IMR-90 (cell line): ENCODE measurements around the gene SPAG16. TPM values are rescaled to one million over a fixed set of nuclear protein-coding genes. Genes with fewer than 3 reads are reported as not detected.

Source experiments
- ATAC-seq: fragments of 200-7000 bp; cut with Tn5 transposase; 2 replicates; pipeline ENCODE4 v1.9.1; 2020; ENCODE audit warnings: low read depth, mild to moderate bottlenecking, moderate library complexity
- BruUV-seq: library from RNA; stranded (reverse); fragments of 400-500 nt; replicated peaks from 2 replicates; lab custom pipeline; 2021; lab: Mats Ljungman, UMichigan
- CTCF ChIA-PET: fragments of 300-600 bp; formaldehyde crosslinking; extraction: SDS; loops from one replicate; lab custom pipeline; 2021; ENCODE audit warnings: antibody characterized with exemption; lab: Yijun Ruan, JAX
- POLR2A ChIA-PET: fragments of 300-600 bp; sonication (Branson Sonifier 250); formaldehyde crosslinking; loops from one replicate; lab custom pipeline; 2022; ENCODE audit warnings: antibody characterized with exemption; ENCODE audit not compliant: unreplicated experiment; lab: Charles Lee
- DNase-seq: peaks from one replicate; pipeline ENCODE4 v3.0.0; 2013
- H2AFZ ChIP-seq: replicated peaks from 2 replicates; pipeline ENCODE3; 2013; ENCODE audit warnings: low read length, mild to moderate bottlenecking; ENCODE audit not compliant: poor library complexity
- H2AK5ac ChIP-seq: 2 replicates; pipeline ENCODE4 v1.6.1; 2013; ENCODE audit warnings: low read depth, low read length, inconsistent platforms
- H2AK9ac ChIP-seq: replicated peaks from 2 replicates; pipeline ENCODE3; 2013; ENCODE audit warnings: mild to moderate bottlenecking, low read depth, low read length, moderate library complexity; ENCODE audit not compliant: poor library complexity
- H2BK120ac ChIP-seq: 2 replicates; pipeline ENCODE4 v1.6.1; 2013; ENCODE audit warnings: low read depth, low read length, inconsistent platforms
- H2BK15ac ChIP-seq: 3 replicates; pipeline ENCODE4 v1.6.1; 2013; ENCODE audit warnings: low read depth, low read length, inconsistent platforms
- H2BK20ac ChIP-seq: 2 replicates; pipeline ENCODE4 v1.6.1; 2013; ENCODE audit warnings: low read depth, mild to moderate bottlenecking, inconsistent platforms, low read length, moderate library complexity
- H2BK5ac ChIP-seq: 2 replicates; pipeline ENCODE4 v1.6.1; 2013; ENCODE audit warnings: mild to moderate bottlenecking, low read depth, low read length, inconsistent platforms; ENCODE audit not compliant: poor library complexity, severe bottlenecking
- H3K14ac ChIP-seq: replicated peaks from 2 replicates; pipeline ENCODE4 v1.6.1; 2013; ENCODE audit warnings: low read depth, low read length, inconsistent platforms
- H3K18ac ChIP-seq: 2 replicates; pipeline ENCODE4 v1.6.1; 2013; ENCODE audit warnings: low read depth, low read length, control low read depth
- H3K23ac ChIP-seq: 2 replicates; pipeline ENCODE4 v1.6.1; 2013; ENCODE audit warnings: low read depth, low read length, inconsistent platforms
- H3K27ac ChIP-seq: 2 replicates; pipeline ENCODE4 v1.5.1; 2013; ENCODE audit warnings: mild to moderate bottlenecking, control low read depth, low read length; ENCODE audit not compliant: insufficient read depth
- H3K27me3 ChIP-seq: 2 replicates; pipeline ENCODE4 v1.6.1; 2013; ENCODE audit warnings: low read length; ENCODE audit not compliant: control insufficient read depth, insufficient read depth
- H3K36me3 ChIP-seq: 2 replicates; pipeline ENCODE4 v1.6.1; 2013; ENCODE audit warnings: low read length, mixed read lengths; ENCODE audit not compliant: control insufficient read depth, insufficient read depth
- H3K4ac ChIP-seq: 2 replicates; pipeline ENCODE4 v1.6.1; 2013; ENCODE audit warnings: low read depth, low read length, inconsistent platforms
- H3K4me1 ChIP-seq: 2 replicates; pipeline ENCODE4 v1.6.1; 2013; ENCODE audit warnings: low read length, mixed read lengths; ENCODE audit not compliant: control insufficient read depth, insufficient read depth
- H3K4me2 ChIP-seq: 2 replicates; pipeline ENCODE4 v1.6.1; 2013; ENCODE audit warnings: low read depth, mild to moderate bottlenecking, control low read depth, low read length, moderate library complexity
- H3K4me3 ChIP-seq: 2 replicates; pipeline ENCODE4 v1.5.1; 2013; ENCODE audit warnings: low read depth, mild to moderate bottlenecking, control low read depth, low read length, moderate library complexity; ENCODE audit not compliant: insufficient read depth
- H3K56ac ChIP-seq: 2 replicates; pipeline ENCODE4 v1.6.1; 2013; ENCODE audit warnings: low read length, inconsistent platforms; ENCODE audit not compliant: insufficient read depth; ENCODE audit errors: extremely low read depth
- H3K79me1 ChIP-seq, 2 experiments: 2 replicates each; pipeline ENCODE4 v1.6.1; 2013; ENCODE audit warnings: low read length in 2 of 2, inconsistent platforms in 1 of 2, low read depth in 1 of 2
- H3K9ac ChIP-seq: 2 replicates; pipeline ENCODE4 v1.6.1; 2013; ENCODE audit warnings: low read depth, low read length, control low read depth
- H3K9me1 ChIP-seq: 2 replicates; pipeline ENCODE4 v1.6.1; 2013; ENCODE audit warnings: low read length, inconsistent platforms; ENCODE audit not compliant: insufficient read depth
- H3K9me3 ChIP-seq: 2 replicates; pipeline ENCODE4 v1.6.1; 2013; ENCODE audit warnings: low read length; ENCODE audit not compliant: control insufficient read depth, insufficient read depth
- H4K20me1 ChIP-seq: 2 replicates; pipeline ENCODE4 v1.6.1; 2013; ENCODE audit warnings: low read length, inconsistent platforms; ENCODE audit not compliant: insufficient read depth
- H4K5ac ChIP-seq: 2 replicates; pipeline ENCODE4 v1.6.1; 2013; ENCODE audit warnings: mild to moderate bottlenecking, low read depth, low read length, control low read depth
- H4K8ac ChIP-seq, 2 experiments: 2 replicates each; pipeline ENCODE4 v1.6.1; 2013; ENCODE audit warnings: low read depth in 2 of 2, low read length in 2 of 2, control low read depth in 1 of 2, inconsistent platforms in 1 of 2
- H4K91ac ChIP-seq: 2 replicates; pipeline ENCODE4 v1.6.1; 2013; ENCODE audit warnings: low read depth, low read length, inconsistent platforms; ENCODE audit not compliant: insufficient read depth
- CHD1 ChIP-seq: IDR thresholded peaks from 2 replicates; pipeline ENCODE4 v1.6.1; 2012; ENCODE audit warnings: low read depth, low read length, improper control_type of control experiment
- MXI1 ChIP-seq: IDR thresholded peaks from 2 replicates; pipeline ENCODE4 v1.6.1; 2012; ENCODE audit warnings: low read depth, mild to moderate bottlenecking, low read length, moderate library complexity, borderline replicate concordance
- NFE2L2 ChIP-seq: fragments of 150-350 bp; IDR thresholded peaks from 2 replicates; pipeline ENCODE4 v1.6.1; 2016; ENCODE audit warnings: low read depth, mild to moderate bottlenecking, low read length
- WGBS, 2 experiments: methylation state at CpG; one replicate each; pipeline versions ENCODE4 v1.1.5 to v1.1.7; 2013; ENCODE audit warnings: missing lambda C conversion rate in 2 of 2; ENCODE audit not compliant: insufficient read length in 1 of 2; ENCODE audit errors: extremely low coverage in 2 of 2; 5-methylcytosine and 5-hydroxymethylcytosine counted together
- dilution Hi-C: fragments of 300-500 bp; cut with HindIII; formaldehyde crosslinking; loops from one replicate; pipeline ENCODE4 v1.14.3; 2018; ENCODE audit warnings: low sequenced_read_pairs; ENCODE audit not compliant: unreplicated experiment
- in situ Hi-C: fragments of 300-500 bp; cut with MboI; formaldehyde crosslinking; loops from 3 replicates; pipeline ENCODE4 v1.14.3; 2019; ENCODE audit warnings: low sequenced_read_pairs, inconsistent platforms, mixed read lengths
- intact Hi-C: fragments of 100-400 bp; cut with micrococcal nuclease; formaldehyde crosslinking; loops from 2 replicates; pipeline ENCODE4 v1.10.0; 2022
- polyA plus RNA-seq, 3 experiments: library from polyadenylated mRNA; depleted of rRNA; stranded (reverse); fragments of >200 nt; gene quantifications; 2 replicates each; pipeline ENCODE4 v1.2.3, GENCODE V29; 2012; ENCODE audit warnings: low replicate concordance in 1 of 3
- total RNA-seq: library from RNA; depleted of rRNA; stranded (reverse); fragments of >200 nt; gene quantifications from 2 replicates; pipeline ENCODE4 v1.2.3, GENCODE V29; 2012

SPAG16 gene
- total and polyA plus RNA-seq, 2 of the 4 experiments (the other 2 are of a cell fraction), result 7.3 to 13.5 TPM

DNA sequence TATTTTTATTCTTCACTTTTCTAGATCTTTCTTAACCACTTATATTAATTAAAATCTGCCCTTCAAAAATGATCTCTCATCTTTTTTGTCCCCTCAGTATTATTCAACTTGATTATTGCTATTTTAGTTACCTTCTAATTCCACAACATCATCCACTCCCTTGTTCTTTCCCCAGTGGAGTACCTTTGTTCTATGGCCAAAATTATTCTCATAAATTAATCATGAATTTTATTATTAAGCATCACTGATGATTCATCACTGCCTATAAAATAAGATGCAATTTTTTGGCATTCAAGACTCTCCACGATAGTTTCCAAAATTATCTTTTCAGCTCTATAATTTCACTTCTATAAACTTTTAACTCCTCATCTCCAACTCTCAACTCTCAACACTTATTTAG is 505.7 kb downstream of the SPAG16 start:
- Histone ChIP-seq H3K9me1 (no peaks in the 10 kb centered on the region), H3K9me3 (no peaks in the 10 kb centered on the region), H3K23ac (no peak overlapping the region), H2AK9ac (no peak overlapping the region), H3K36me3 (no peaks in the 10 kb centered on the region), H4K20me1 (no peaks in the 10 kb centered on the region), H4K91ac (no peak overlapping the region), H3K4me3 (no peak overlapping the region), H3K4ac (no peak overlapping the region), H2AFZ (no peak overlapping the region), H3K27me3 (no peaks in the 10 kb centered on the region), H2BK20ac (no peak overlapping the region), H3K27ac (no peak overlapping the region), H2AK5ac (no peak overlapping the region), H3K79me1 (no peaks in the 10 kb centered on the region), H2BK5ac (no peak overlapping the region), H3K4me2 (no peak overlapping the region), H4K5ac (no peak overlapping the region), H3K14ac (no peak overlapping the region), H3K18ac (no peak overlapping the region), H3K9ac (no peak overlapping the region), H3K56ac (no peak overlapping the region), H4K8ac (no peak overlapping the region), H2BK15ac (no peak overlapping the region), H2BK120ac (no peak overlapping the region), H3K4me1 (no peaks in the 10 kb centered on the region)
- WGBS, 2 experiments, result 29% methylated on average over 1 of the region's 1 CpG; no CpG with 5 or more reads in 1 of the 2 experiments
- no TSS peak for BruUV-seq
- ATAC-seq (no peak), DNase-seq (no peak)
- in situ Hi-C loops (no loop called here), intact Hi-C loops (no loop called here), dilution Hi-C loops (no loop called here)
- ChIA-PET CTCF (no interaction called here), POLR2A (no interaction called here)
- TF ChIP-seq NFE2L2 (no peak), CHD1 (no peak), MXI1 (no peak)
